ENCODE data around the gene FABP7. TPM values are rescaled to one million over a fixed set of nuclear protein-coding genes. Genes with fewer than 3 reads are reported as not detected.
"Not testable (repeated sequence)": the region's sequence is repeated elsewhere in the genome, so short reads cannot be mapped to it uniquely, and the experiment has no call there.

The FABP7 gene
- total RNA-seq, 4 donors from 2014 or later, result not detected

- no peaks in the 10 kb centered on the region for H3K36me3 ChIP-seq
- intact Hi-C loops (cut with DNase I), result no loop called here
- no peak for TF ChIP-seq EP300 (IDR thresholded peaks at IDR 0.05)
- no peak for TF ChIP-seq POLR2A (IDR thresholded peaks at IDR 0.05; ENCODE audit: low read depth)
- TF ChIP-seq CTCF (IDR thresholded peaks at IDR 0.05), result no peak
- no peak for TF ChIP-seq POLR2AphosphoS5 (IDR thresholded peaks at IDR 0.05)
- peaks cover 0 to 3% (median 0%) of the 10 kb centered on the region in 4 donors for H3K27me3 ChIP-seq
- no peak for DNase-seq (ENCODE audit: extremely low spot score)
- no peaks in the 10 kb centered on the region for H3K4me1 ChIP-seq
- no peaks in the 10 kb centered on the region for H3K9me3 ChIP-seq
- H3K4me3 ChIP-seq, result no peak overlapping the region
- H3K27ac ChIP-seq (replicated peaks in 1 of 4), result no peak overlapping the region
- WGBS, result 92% methylated on average over 2 of the region's 2 CpGs
Observed at GRCh38 chr6:122740091-122740490, 39.4 kb upstream of the FABP7 start.

GRCh38 chr6:122740936-122741335 lies 38.6 kb upstream of the FABP7 start:
- Histone ChIP-seq H3K4me1 (no peaks in the 10 kb centered on the region), H3K9me3 (no peaks in the 10 kb centered on the region), H3K4me3 (no peak overlapping the region), H3K36me3 (no peaks in the 10 kb centered on the region), H3K27ac (replicated peaks in 1 of 4) (no peak overlapping the region), H3K27me3 (peaks cover 0 to 3% (median 0%) of the 10 kb centered on the region in 4 donors)
- DNase-seq (ENCODE audit: extremely low spot score), result no peak
- TF ChIP-seq CTCF (IDR thresholded peaks at IDR 0.05), result no peak
- TF ChIP-seq POLR2AphosphoS5 (IDR thresholded peaks at IDR 0.05), result no peak
- TF ChIP-seq EP300 (IDR thresholded peaks at IDR 0.05), result no peak
- no peak for TF ChIP-seq POLR2A (IDR thresholded peaks at IDR 0.05; ENCODE audit: low read depth)
- intact Hi-C loops (cut with DNase I), result no loop called here
- 81% methylated on average over 2 of the region's 2 CpGs for WGBS

GRCh38 chr6:122744247-122744646 lies 35.3 kb upstream of the FABP7 start:
- H3K4me3 ChIP-seq; H3K27me3 ChIP-seq; intact Hi-C loops (cut with DNase I); H3K27ac ChIP-seq (replicated peaks in 1 of 4); DNase-seq (ENCODE audit: extremely low spot score); H3K36me3 ChIP-seq; H3K9me3 ChIP-seq; H3K4me1 ChIP-seq: not testable (repeated sequence)
- 31% methylated on average over 8 of the region's 8 CpGs for WGBS
- peak in 1 of 3 experiments; percentile 46 for TF ChIP-seq CTCF (IDR thresholded peaks at IDR 0.05)

- intact Hi-C loops (cut with DNase I); H3K9me3 ChIP-seq; H3K27me3 ChIP-seq; DNase-seq (ENCODE audit: extremely low spot score); H3K4me3 ChIP-seq; H3K27ac ChIP-seq (replicated peaks in 1 of 4); H3K4me1 ChIP-seq; H3K36me3 ChIP-seq: not testable (repeated sequence)
- 93% methylated on average over 3 of the region's 3 CpGs for WGBS
Observed at GRCh38 chr6:122744856-122745255, 34.7 kb upstream of the FABP7 start.

- Histone ChIP-seq H3K27me3 (no peaks in the 10 kb centered on the region), H3K9me3 (no peaks in the 10 kb centered on the region), H3K36me3 (no peaks in the 10 kb centered on the region), H3K27ac (replicated peaks in 1 of 4) (no peak overlapping the region), H3K4me3 (no peak overlapping the region), H3K4me1 (no peaks in the 10 kb centered on the region)
- WGBS, result 84% methylated on average over 9 of the region's 9 CpGs
- no peak for TF ChIP-seq EP300 (IDR thresholded peaks at IDR 0.05)
- TF ChIP-seq CTCF (IDR thresholded peaks at IDR 0.05), result no peak
- TF ChIP-seq POLR2AphosphoS5 (IDR thresholded peaks at IDR 0.05), result no peak
- no peak for TF ChIP-seq POLR2A (IDR thresholded peaks at IDR 0.05; ENCODE audit: low read depth)
- DNase-seq (ENCODE audit: extremely low spot score), result no peak
- intact Hi-C loops (cut with DNase I), result no loop called here
Observed at GRCh38 chr6:122746688-122747087, 32.8 kb upstream of the FABP7 start.

All from esophagus muscularis mucosa (tissue), 4 donors.